GM12874 (cell line): ENCODE measurements around the gene IRF2.

Experiments
- TF ChIP-seq, protein P1 (sequence below): IDR thresholded peaks from 2 replicates; pipeline ENCODE4 v1.5.1; 2011; ENCODE audit warnings: low read depth, mild to moderate bottlenecking, control low read depth, low read length, moderate library complexity; ENCODE audit not compliant: insufficient read depth

Gene IRF2

DNA sequence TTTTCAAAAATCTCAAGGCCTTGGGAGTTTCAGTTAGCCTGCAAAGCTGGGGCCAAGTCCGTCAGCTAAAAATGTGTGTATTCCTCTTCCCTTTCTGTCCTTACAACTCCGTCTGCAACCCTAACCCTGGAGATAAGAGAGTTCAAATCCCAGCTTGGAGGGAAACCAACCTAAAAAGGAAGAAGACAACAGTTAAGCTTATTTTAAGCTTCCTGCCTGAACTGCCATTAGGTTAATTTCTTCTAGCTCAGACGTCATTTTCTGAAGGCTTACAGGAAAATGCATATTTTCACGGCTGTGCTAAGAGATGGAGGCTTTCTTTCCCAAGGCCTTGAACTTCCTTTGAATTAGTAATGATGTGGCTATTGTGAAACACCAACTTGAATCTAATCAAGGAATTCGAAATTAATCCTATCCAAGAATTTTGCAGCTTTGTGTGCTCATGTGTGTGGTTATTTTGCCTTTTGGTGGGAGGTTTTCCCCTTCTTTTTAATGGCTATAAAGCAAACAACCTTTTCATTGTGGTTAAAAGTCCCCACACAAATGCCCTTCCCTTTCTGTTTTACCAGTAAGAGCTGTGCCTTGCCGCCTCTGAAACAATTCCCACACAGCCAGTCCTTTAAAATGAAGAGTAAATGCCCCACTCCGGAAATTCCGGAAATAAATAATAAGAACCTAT lies 103.5 kb downstream of the IRF2 start:
- TF ChIP-seq, protein P1, sequence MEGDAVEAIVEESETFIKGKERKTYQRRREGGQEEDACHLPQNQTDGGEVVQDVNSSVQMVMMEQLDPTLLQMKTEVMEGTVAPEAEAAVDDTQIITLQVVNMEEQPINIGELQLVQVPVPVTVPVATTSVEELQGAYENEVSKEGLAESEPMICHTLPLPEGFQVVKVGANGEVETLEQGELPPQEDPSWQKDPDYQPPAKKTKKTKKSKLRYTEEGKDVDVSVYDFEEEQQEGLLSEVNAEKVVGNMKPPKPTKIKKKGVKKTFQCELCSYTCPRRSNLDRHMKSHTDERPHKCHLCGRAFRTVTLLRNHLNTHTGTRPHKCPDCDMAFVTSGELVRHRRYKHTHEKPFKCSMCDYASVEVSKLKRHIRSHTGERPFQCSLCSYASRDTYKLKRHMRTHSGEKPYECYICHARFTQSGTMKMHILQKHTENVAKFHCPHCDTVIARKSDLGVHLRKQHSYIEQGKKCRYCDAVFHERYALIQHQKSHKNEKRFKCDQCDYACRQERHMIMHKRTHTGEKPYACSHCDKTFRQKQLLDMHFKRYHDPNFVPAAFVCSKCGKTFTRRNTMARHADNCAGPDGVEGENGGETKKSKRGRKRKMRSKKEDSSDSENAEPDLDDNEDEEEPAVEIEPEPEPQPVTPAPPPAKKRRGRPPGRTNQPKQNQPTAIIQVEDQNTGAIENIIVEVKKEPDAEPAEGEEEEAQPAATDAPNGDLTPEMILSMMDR = no peak

DNA sequence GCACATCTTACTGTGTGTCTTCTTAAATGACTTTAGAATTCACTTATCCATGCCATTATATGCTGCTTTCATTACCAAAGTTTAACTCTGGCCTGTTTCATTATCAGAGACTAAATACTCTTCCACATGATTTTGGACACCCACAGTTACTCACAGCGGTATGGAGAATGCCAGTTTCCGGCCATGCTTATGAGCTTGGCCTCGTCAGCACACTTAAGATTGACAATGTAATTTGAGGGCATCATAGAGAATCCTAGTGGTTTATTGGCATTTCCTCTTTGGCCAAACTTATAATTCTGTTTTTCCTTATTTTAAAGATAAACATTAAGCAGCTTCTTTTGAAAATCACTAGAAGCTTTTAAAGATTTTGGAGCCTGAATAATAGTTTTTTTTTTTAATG lies 104.5 kb downstream of the IRF2 start:
- TF ChIP-seq, protein P1 = no peak

DNA sequence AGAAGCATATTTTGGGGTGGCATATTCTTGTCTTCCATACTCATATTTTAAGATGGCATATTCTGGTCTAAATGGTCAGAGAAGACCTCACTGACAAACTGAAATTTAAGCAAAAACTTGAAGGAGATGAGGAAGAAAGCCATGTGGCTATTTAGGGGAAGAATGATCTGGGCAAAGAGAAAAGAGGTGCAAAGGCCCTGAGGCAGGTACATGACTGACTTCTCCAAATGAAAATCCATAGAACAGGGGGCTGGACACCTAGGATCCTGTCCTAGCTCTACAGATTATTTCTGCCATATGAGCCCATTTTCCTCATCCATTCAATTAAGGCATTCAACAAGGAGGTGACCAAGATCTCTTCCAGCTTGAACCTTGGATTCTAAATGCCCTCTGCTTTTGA lies 105.6 kb downstream of the IRF2 start:
- TF ChIP-seq, protein P1 = no peak

DNA sequence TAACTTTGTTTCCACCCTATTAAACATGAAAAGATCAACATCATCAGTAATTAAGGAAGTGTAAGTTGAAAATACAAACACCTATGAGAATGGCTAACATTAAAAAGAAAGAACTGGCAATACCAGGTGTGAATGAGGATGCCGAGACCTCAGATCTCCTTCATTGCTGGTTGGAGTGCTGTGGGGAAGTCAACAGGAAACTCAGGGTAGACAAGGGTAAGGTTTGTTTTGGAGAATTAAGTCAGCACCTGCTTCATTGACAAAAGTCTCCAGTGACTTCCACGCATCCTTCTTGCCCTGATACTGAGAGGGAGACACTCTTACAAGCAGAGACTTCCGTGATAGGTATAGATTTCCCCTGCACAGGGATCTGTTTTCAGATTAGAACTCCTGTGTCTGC lies 106.1 kb downstream of the IRF2 start:
- TF ChIP-seq, protein P1 = no peak

DNA sequence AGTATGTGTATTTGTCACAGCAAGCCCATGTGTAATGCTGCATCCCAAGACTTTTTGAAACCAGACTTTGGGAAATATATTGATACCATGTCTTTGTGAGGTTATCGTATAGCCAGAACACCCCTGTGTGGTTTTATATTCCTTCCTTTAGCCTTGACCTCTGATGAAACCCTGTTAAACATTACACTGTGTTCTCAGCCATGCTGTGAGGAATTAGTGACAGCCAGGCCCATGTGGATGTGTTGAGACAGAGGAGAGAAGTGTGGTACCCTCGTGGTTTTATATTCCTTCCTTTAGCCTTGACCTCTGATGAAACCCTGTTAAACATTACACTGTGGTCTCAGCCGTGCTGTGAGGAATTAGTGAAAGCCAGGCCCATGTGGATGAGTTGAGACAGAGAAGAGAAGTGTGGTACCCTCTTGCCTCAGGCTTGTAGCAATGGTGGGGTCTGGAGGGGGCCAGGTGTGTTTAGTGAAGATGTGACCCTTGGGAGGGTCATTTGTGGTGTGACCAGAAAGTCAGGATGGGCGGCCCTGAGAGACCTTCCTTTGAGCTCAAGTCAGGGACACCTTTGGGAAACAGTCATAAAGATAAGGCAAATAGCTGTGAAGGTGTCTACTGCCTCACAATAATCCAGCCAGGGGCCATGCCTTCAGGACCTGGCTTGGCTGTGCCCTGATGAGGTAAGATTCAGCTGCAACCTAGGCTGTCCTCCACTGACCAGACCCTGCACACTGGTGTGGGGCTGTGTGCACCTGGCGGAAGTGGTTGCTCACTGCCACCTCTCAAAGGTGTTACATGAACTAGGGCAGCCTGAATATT lies 110.0 kb downstream of the IRF2 start:
- TF ChIP-seq, protein P1 = no peak

DNA sequence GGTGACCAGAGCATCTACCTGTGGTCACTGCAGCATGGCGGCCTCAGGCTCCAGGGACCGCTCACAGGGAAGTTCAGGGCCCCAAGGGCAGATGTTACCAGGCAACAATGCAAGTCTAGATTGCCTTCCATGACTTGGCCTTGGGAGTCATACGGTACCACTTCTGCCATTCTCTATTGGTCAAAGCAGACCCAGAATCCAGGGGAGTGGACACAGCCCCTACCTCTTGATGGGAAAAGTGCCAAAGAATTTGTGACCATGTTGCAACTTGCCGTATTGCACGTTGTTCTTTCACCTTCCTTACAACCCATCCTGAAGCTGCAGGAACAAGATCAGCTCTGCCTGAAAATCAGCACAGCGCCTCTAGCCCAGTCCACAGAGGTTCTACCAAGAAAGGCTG lies 111.1 kb downstream of the IRF2 start:
- TF ChIP-seq, protein P1 = no peak

DNA sequence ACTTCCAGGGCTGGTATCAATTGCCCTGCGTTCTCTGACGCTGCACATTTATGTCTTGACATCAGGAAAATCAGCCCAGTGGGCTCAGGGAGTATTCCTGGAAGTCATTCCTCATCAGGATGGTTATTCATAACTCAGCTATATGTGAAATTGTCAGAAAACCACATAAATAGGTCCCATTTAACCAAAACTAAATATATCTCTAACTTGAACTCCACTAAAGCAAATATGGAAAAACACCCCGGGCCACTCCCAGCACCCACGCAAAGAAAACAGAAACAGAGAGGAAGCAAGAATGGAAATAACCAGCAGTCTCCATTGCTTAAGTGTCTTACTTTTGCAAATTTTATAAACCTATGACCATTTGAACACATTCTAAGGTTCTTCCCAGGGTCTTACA lies 112.0 kb downstream of the IRF2 start:
- TF ChIP-seq, protein P1 = no peak
